Sigmoid colon (tissue), 4 donors: ENCODE results near the gene ZNF181.

Source experiments
- CTCF ChIP-seq, 4 experiments: fragments of 450-650 bp in 3 of 4; fragments of 200-600 bp in 1 of 4; IDR thresholded peaks; one replicate each; pipeline ENCODE4 v1.5.1; 2016 to 2019; ENCODE audit warnings: antibody characterized with exemption in 4 of 4, mild to moderate bottlenecking in 3 of 4, moderate library complexity in 2 of 4
- EP300 ChIP-seq, 4 donors: sonication (generic); formaldehyde crosslinking; IDR thresholded peaks; one replicate each; pipeline ENCODE4 v1.6.1; 2017; ENCODE audit warnings: antibody characterized with exemption in 4 of 4
- POLR2A ChIP-seq, 2 donors: fragments of 450-650 bp; IDR thresholded peaks; one replicate each; pipeline ENCODE4 v1.6.1; 2016; ENCODE audit warnings: antibody characterized with exemption in 2 of 2, mild to moderate bottlenecking in 2 of 2, moderate library complexity in 2 of 2
- POLR2AphosphoS5 ChIP-seq, 4 donors: sonication (generic); formaldehyde crosslinking; IDR thresholded peaks; one replicate each; pipeline ENCODE4 v1.6.1; 2017; ENCODE audit warnings: antibody characterized with exemption in 4 of 4

- no peak for TF ChIP-seq CTCF (IDR thresholded peaks at IDR 0.05)
- TF ChIP-seq POLR2A (IDR thresholded peaks at IDR 0.05) = no peak
- TF ChIP-seq EP300 (IDR thresholded peaks at IDR 0.05) = no peak
- no peak for TF ChIP-seq POLR2AphosphoS5 (IDR thresholded peaks at IDR 0.05)
Observed at GRCh38 chr19:34774857-34775256, 40.8 kb downstream of the ZNF181 start.
